Choroid plexus epithelial cell (primary cell): ENCODE results near the gene GABRQ.

ENCODE experiments used
- DNase-seq: peaks from one replicate; pipeline ENCODE4 v3.0.0-alpha.2; 2010; ENCODE audit warnings: low read depth
- H3K4me3 ChIP-seq: 2 replicates; pipeline ENCODE4 v1.5.1; 2011; ENCODE audit warnings: low read depth, mild to moderate bottlenecking, control low read depth, low read length, moderate library complexity
- TF ChIP-seq, protein P1 (sequence below): conservative IDR thresholded peaks from 2 replicates; pipeline ENCODE4 v1.5.1; 2011; ENCODE audit warnings: low read depth, mild to moderate bottlenecking, control low read depth, inconsistent platforms, low read length, moderate library complexity

GABRQ gene

DNA sequence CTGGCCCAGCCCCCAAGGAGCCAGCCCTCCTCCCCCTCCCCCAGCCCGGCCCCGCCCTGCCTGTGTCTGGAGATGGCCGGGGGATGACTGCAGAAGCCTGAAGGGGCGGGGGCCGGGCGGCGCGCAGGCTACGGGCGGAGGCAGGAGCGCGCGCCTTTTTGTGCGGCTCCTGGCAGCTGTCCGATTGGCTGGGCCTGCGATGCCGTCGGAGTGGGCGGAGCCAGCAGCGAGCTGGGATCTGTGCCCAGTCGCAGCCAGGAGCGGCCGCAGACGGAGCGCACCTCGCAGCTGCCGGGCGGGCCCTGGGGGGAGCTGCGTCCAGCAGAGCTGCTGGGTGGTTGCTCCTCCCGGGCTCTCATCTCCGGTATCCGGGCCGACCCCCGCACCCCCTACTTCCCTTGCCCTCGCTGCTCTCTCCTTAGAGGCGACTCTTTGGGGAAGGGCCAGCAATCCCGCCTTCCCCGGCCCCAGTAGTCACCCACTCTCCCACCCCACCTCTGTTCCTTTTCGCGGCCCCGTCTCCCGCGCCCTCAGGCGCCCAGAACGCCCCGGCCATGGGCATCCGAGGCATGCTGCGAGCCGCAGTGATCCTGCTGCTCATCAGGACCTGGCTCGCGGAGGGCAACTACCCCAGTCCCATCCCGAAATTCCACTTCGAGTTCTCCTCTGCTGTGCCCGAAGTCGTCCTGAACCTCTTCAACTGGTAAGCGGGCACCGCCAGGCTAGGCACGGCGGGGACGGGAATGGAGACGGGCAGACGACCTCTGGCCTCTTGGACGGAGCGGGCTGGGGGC is at the start of gene GABRQ:
GABRQ (plus strand) TSS at position 247 of the 794 bp plus-strand sequence; CDS start at position 555, 308 bp downstream.
- no peak within 1 kb of the TSS for H3K4me3 ChIP-seq
- DNase-seq, result peak; percentile 22
- TF ChIP-seq, protein P1, sequence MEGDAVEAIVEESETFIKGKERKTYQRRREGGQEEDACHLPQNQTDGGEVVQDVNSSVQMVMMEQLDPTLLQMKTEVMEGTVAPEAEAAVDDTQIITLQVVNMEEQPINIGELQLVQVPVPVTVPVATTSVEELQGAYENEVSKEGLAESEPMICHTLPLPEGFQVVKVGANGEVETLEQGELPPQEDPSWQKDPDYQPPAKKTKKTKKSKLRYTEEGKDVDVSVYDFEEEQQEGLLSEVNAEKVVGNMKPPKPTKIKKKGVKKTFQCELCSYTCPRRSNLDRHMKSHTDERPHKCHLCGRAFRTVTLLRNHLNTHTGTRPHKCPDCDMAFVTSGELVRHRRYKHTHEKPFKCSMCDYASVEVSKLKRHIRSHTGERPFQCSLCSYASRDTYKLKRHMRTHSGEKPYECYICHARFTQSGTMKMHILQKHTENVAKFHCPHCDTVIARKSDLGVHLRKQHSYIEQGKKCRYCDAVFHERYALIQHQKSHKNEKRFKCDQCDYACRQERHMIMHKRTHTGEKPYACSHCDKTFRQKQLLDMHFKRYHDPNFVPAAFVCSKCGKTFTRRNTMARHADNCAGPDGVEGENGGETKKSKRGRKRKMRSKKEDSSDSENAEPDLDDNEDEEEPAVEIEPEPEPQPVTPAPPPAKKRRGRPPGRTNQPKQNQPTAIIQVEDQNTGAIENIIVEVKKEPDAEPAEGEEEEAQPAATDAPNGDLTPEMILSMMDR, result no peak

GRCh38 chrX:152588206-152588605 is 49.5 kb upstream of the GABRQ start:
- DNase-seq, result no peak
- no peak overlapping the region for H3K4me3 ChIP-seq
- TF ChIP-seq, protein P1, result no peak

GRCh38 chrX:152600853-152601633 is 36.7 kb upstream of the GABRQ start:
- H3K4me3 ChIP-seq, result no peak overlapping the region
- TF ChIP-seq, protein P1, result no peak
- DNase-seq, result no peak

DNA sequence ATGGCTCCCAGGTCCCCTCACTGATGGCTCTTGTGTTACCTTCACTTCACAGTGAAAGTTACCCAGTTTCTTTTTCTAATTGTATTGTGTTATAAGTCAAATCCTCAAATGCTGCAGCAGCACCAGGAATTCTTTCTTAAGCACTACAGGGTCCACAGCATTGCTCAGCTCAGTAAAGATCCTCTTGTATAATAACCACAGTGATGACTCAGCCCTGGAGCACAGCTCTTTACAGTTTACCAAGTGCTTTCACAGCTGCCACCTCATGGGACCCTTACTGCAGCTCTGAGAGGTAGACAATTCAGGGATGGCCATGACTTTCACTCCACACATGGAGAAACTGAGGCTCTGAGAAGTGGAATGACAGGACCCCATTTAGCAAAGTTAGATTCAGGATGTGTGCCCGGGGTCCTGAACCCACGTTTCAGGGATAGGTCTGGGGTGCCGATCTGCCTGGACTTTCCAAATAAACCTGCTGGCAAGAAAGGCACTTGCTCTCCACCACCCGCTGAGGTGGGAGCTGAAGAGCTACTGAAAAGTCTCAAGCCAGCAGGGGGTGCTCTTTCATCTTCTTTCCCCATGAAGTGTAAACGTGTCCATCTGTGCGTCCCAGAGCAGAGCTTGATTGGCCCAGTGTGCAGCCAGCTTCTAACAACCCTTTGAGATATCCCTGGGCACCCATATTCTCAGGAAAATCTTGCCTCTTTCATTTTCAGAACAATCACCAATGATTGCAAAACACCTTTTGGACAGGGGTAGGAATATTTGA is 35.7 kb upstream of the GABRQ start:
- no peak for DNase-seq
- H3K4me3 ChIP-seq, result no peak overlapping the region
- TF ChIP-seq, protein P1, result no peak

- H3K4me3 ChIP-seq, result no peak overlapping the region
- TF ChIP-seq, protein P1, result no peak
- no peak for DNase-seq
Observed at GRCh38 chrX:152614791-152615190, 22.9 kb upstream of the GABRQ start.

DNA sequence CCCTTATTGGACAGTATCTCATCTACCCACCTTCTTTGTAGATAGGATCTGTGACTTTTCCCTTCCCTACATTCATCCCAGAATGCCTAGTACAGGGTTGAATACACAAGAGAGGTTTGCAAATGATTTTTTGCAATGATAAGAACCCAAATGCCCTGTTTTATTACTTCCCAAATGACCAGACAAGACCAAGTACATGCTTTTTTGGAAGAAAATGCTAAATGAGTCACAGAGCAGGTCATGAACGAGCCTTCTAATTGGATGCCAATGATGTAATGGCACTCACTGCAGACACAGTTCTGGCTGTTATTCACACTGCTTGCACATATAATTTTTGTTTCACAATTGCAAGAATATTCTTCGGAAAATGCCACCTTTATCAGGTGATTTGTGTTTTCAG is 17.8 kb upstream of the GABRQ start:
- TF ChIP-seq, protein P1, result no peak
- H3K4me3 ChIP-seq, result no peak overlapping the region
- DNase-seq, result no peak
